ENCODE results near the gene JUN. TPM values are rescaled to one million over a fixed set of nuclear protein-coding genes. Genes with fewer than 3 reads are reported as not detected.

The JUN gene
- total and polyA plus RNA-seq, 9 donors, result 50.7 to 740 (median 155) TPM

GRCh38 chr1:58765006-58765405 is 18.8 kb downstream of the JUN start:
- no peak overlapping the region for H3K4me3 ChIP-seq
- intact Hi-C loops (cut with DNase I), result no loop called here
- no peak for DNase-seq

GRCh38 chr1:58764294-58764978 is 19.4 kb downstream of the JUN start:
- H3K4me3 ChIP-seq, result no peak overlapping the region
- TF ChIP-seq EP300 (IDR thresholded peaks at IDR 0.05), result no peak
- no peak for TF ChIP-seq POLR2A (IDR thresholded peaks at IDR 0.05)
- TF ChIP-seq CTCF (IDR thresholded peaks at IDR 0.05), result no peak
- no peaks in the 10 kb centered on the region for H3K4me1 ChIP-seq (ENCODE audit: insufficient read depth)
- H3K36me3 ChIP-seq, result no peaks in the 10 kb centered on the region
- no peak overlapping the region for H3K27ac ChIP-seq
- H3K9me3 ChIP-seq, result no peaks in the 10 kb centered on the region
- H3K27me3 ChIP-seq, result no peaks in the 10 kb centered on the region
- intact Hi-C loops (cut with DNase I), result no loop called here
- 28 to 52% (median 50%) methylated on average over 3 of the region's 3 CpGs for WGBS, 3 donors
- DNase-seq, result no peak

More at GRCh38 chr1:58765006-58765405, 18.8 kb downstream of the JUN start:
- no peaks in the 10 kb centered on the region for H3K36me3 ChIP-seq
- no peaks in the 10 kb centered on the region for H3K27me3 ChIP-seq
- no peaks in the 10 kb centered on the region for H3K4me1 ChIP-seq (ENCODE audit: insufficient read depth)
- no peak for TF ChIP-seq EP300 (IDR thresholded peaks at IDR 0.05)
- no peak for TF ChIP-seq POLR2A (IDR thresholded peaks at IDR 0.05)
- no peak for TF ChIP-seq CTCF (IDR thresholded peaks at IDR 0.05)
- no peaks in the 10 kb centered on the region for H3K9me3 ChIP-seq
- no peak overlapping the region for H3K27ac ChIP-seq

- 75 to 90% (median 83%) methylated on average over 3 of the region's 3 CpGs for WGBS, 3 donors
- DNase-seq, result no peak
- H3K4me3 ChIP-seq, result no peak overlapping the region
- no peak for TF ChIP-seq POLR2A (IDR thresholded peaks at IDR 0.05)
- TF ChIP-seq EP300 (IDR thresholded peaks at IDR 0.05), result no peak
- no peak for TF ChIP-seq CTCF (IDR thresholded peaks at IDR 0.05)
- intact Hi-C loops (cut with DNase I), result no loop called here
- H3K36me3 ChIP-seq, result no peaks in the 10 kb centered on the region
- H3K4me1 ChIP-seq (ENCODE audit: insufficient read depth), result no peaks in the 10 kb centered on the region
- H3K27ac ChIP-seq, result no peak overlapping the region
- no peaks in the 10 kb centered on the region for H3K27me3 ChIP-seq
- no peaks in the 10 kb centered on the region for H3K9me3 ChIP-seq
Measured at GRCh38 chr1:58763214-58763613, 20.6 kb downstream of the JUN start.

DNA sequence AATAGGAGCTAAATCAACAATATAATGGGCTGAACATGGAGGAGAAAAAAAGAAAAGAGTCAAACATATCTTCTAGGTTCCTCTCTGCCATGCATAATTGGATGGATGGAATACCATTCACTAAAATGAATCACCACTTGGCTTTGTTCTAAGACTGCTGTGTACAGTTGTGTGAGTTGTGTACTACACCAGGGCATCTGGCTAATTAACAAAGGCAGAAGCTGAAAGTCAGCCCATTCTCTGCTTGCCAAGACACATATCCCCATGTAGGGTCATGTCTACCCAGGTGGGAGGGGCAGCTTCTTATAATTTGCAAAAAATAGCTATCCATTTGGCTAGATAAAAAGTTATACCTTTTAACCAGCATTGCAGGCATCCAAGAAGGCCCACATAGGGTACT is 21.0 kb downstream of the JUN start:
- Histone ChIP-seq H3K36me3 (no peaks in the 10 kb centered on the region), H3K4me1 (ENCODE audit: insufficient read depth) (no peaks in the 10 kb centered on the region), H3K27me3 (no peaks in the 10 kb centered on the region), H3K27ac (no peak overlapping the region), H3K4me3 (no peak overlapping the region), H3K9me3 (no peaks in the 10 kb centered on the region)
- intact Hi-C loops (cut with DNase I), result no loop called here
- no peak for TF ChIP-seq POLR2A (IDR thresholded peaks at IDR 0.05)
- no peak for TF ChIP-seq CTCF (IDR thresholded peaks at IDR 0.05)
- TF ChIP-seq EP300 (IDR thresholded peaks at IDR 0.05), result no peak
- no peak for DNase-seq
